Liver (tissue), 9 donors: ENCODE measurements around the gene DDX39B. TPM values are rescaled to one million over a fixed set of nuclear protein-coding genes. Genes with fewer than 3 reads are reported as not detected.
"Not testable (repeated sequence)": the region's sequence is repeated elsewhere in the genome, so short reads cannot be mapped to it uniquely, and the experiment has no call there.

Experiments used
- DNase-seq: peaks from one replicate; pipeline ENCODE4 v3.0.0-alpha.2; 2017; ENCODE audit warnings: low spot score
- H3K27ac ChIP-seq, 2 donors: one replicate each; pipeline ENCODE4 v1.7.0; 2013; ENCODE audit warnings: inconsistent platforms in 2 of 2, low read length in 2 of 2, control low read depth in 1 of 2, low read depth in 1 of 2, mild to moderate bottlenecking in 1 of 2
- H3K27me3 ChIP-seq, 4 donors: one replicate each; pipeline versions ENCODE4 v1.6.1 to v1.7.0; 2013; ENCODE audit warnings: low read length in 3 of 4, inconsistent platforms in 1 of 4, mild to moderate bottlenecking in 1 of 4, moderate library complexity in 1 of 4; ENCODE audit not compliant: control insufficient read depth in 4 of 4, insufficient read depth in 4 of 4
- H3K36me3 ChIP-seq, 4 donors: one replicate each; pipeline versions ENCODE4 v1.6.1 to v1.7.0; 2013; ENCODE audit warnings: low read length in 3 of 4, mild to moderate bottlenecking in 3 of 4, low read depth in 1 of 4, moderate library complexity in 1 of 4; ENCODE audit not compliant: control insufficient read depth in 4 of 4, insufficient read depth in 3 of 4
- H3K4me1 ChIP-seq, 4 donors: one replicate each; pipeline versions ENCODE4 v1.6.1 to v1.7.0; 2013; ENCODE audit warnings: low read length in 3 of 4, mild to moderate bottlenecking in 3 of 4, moderate library complexity in 1 of 4; ENCODE audit not compliant: control insufficient read depth in 4 of 4, insufficient read depth in 4 of 4
- H3K4me3 ChIP-seq, 3 donors: one replicate each; pipeline versions ENCODE4 v1.6.1 to v1.7.0; 2013; ENCODE audit warnings: low read length in 3 of 3, control low read depth in 1 of 3, low read depth in 1 of 3, mild to moderate bottlenecking in 1 of 3
- H3K9ac ChIP-seq, 2 donors: one replicate each; pipeline ENCODE4 v1.7.0; 2013; ENCODE audit warnings: low read length in 2 of 2, mild to moderate bottlenecking in 2 of 2, moderate library complexity in 2 of 2, control low read depth in 1 of 2, low read depth in 1 of 2
- H3K9me3 ChIP-seq, 4 donors: one replicate each; pipeline versions ENCODE4 v1.6.1 to v1.7.0; 2013; ENCODE audit warnings: low read length in 3 of 4; ENCODE audit not compliant: control insufficient read depth in 4 of 4
- CTCF ChIP-seq: fragments of 150-350 bp; IDR thresholded peaks from 2 replicates; pipeline ENCODE4 v1.5.1; 2017; ENCODE audit warnings: improper control_type of control experiment, low read depth, low read length; ENCODE audit not compliant: missing input control
- FOXA1 ChIP-seq: IDR thresholded peaks from 2 replicates; pipeline ENCODE4 v1.6.1; 2016; ENCODE audit warnings: antibody characterized with exemption
- GABPA ChIP-seq, 2 donors: IDR thresholded peaks in 1 of 2; conservative IDR thresholded peaks in 1 of 2; 2 replicates each; pipeline ENCODE4 v1.6.1; 2016; ENCODE audit warnings: antibody characterized with exemption in 2 of 2, mild to moderate bottlenecking in 1 of 2, moderate library complexity in 1 of 2
- HNF4A ChIP-seq, 2 donors: conservative IDR thresholded peaks; 2 replicates each; pipeline ENCODE4 v1.6.1; 2016; ENCODE audit warnings: antibody characterized with exemption in 2 of 2, mild to moderate bottlenecking in 2 of 2
- HNF4G ChIP-seq: IDR thresholded peaks from 2 replicates; pipeline ENCODE4 v1.6.1; 2016; ENCODE audit warnings: antibody characterized with exemption
- JUND ChIP-seq, 2 donors: IDR thresholded peaks; 2 replicates each; pipeline ENCODE4 v1.6.1; 2016; ENCODE audit warnings: antibody characterized with exemption in 2 of 2
- MAX ChIP-seq: IDR thresholded peaks from 2 replicates; pipeline ENCODE4 v1.6.1; 2016; ENCODE audit warnings: antibody characterized with exemption
- NR2F2 ChIP-seq: IDR thresholded peaks from 2 replicates; pipeline ENCODE4 v1.6.1; 2016; ENCODE audit warnings: antibody characterized with exemption
- RAD21 ChIP-seq, 2 donors: IDR thresholded peaks; 2 replicates each; pipeline ENCODE4 v1.6.1; 2016; ENCODE audit warnings: antibody characterized with exemption in 2 of 2, mild to moderate bottlenecking in 2 of 2
- REST ChIP-seq: IDR thresholded peaks from 2 replicates; pipeline ENCODE4 v1.6.1; 2016; ENCODE audit warnings: antibody characterized with exemption, mild to moderate bottlenecking
- RXRA ChIP-seq, 2 donors: IDR thresholded peaks; 2 replicates each; pipeline ENCODE4 v1.6.1; 2017 to 2018; ENCODE audit warnings: antibody characterized with exemption in 2 of 2, mild to moderate bottlenecking in 1 of 2
- SP1 ChIP-seq: IDR thresholded peaks from 2 replicates; pipeline ENCODE4 v1.6.1; 2018; ENCODE audit warnings: antibody characterized with exemption, mild to moderate bottlenecking
- TAF1 ChIP-seq: conservative IDR thresholded peaks from 2 replicates; pipeline ENCODE4 v1.6.1; 2016; ENCODE audit warnings: antibody characterized with exemption, mild to moderate bottlenecking
- YY1 ChIP-seq: IDR thresholded peaks from 2 replicates; pipeline ENCODE4 v1.6.1; 2016; ENCODE audit warnings: antibody characterized with exemption, mild to moderate bottlenecking
- ZBTB33 ChIP-seq: IDR thresholded peaks from 2 replicates; pipeline ENCODE4 v1.6.1; 2016; ENCODE audit warnings: antibody characterized with exemption
- WGBS: extraction: QIAGEN DNeasy Blood & Tissue Kit; methylation state at CpG from one replicate; pipeline ENCODE4 v1.1.7; 2013; 5-methylcytosine and 5-hydroxymethylcytosine counted together
- polyA plus RNA-seq, 2 donors: library from polyadenylated mRNA; stranded (reverse) in 1 of 2; unstranded in 1 of 2; fragments of 200-250 nt in 1 of 2; fragments of >200 nt in 1 of 2; fragmentation: Nextera tagmentation in 1 of 2; extraction: Ambion mirVana in 1 of 2; gene quantifications; one replicate each; pipeline versions ENCODE4 v1.2.1 to v1.2.3, GENCODE V29; 2013 to 2015
- total RNA-seq, 2 donors: library from RNA; depleted of rRNA; stranded (reverse); fragments of >200 nt; gene quantifications; one replicate each; pipeline ENCODE4 v1.2.3, GENCODE V29; 2014
- donor health status: healthy.
- donor health status: healthy.
- donor health status: healthy.
- donor health status: healthy.
- donor health status: healthy.

The DDX39B gene
- total and polyA plus RNA-seq, 4 donors: 75.0 to 254 (median 135) TPM

- no peak overlapping the region for H3K27ac ChIP-seq
- no peak for DNase-seq
- H3K9ac ChIP-seq: no peak overlapping the region
- no peaks in the 10 kb centered on the region for H3K27me3 ChIP-seq
- no peaks in the 10 kb centered on the region for H3K9me3 ChIP-seq
- no peak overlapping the region for H3K4me3 ChIP-seq
- peaks cover 0 to 3% (median 1%) of the 10 kb centered on the region in 4 donors for H3K4me1 ChIP-seq
- TF ChIP-seq SP1: no peak
- no peak for TF ChIP-seq YY1
- no peak for TF ChIP-seq HNF4G
- TF ChIP-seq RXRA (IDR thresholded peaks at IDR 0.05): no peak
- TF ChIP-seq ZBTB33: no peak
- no peak for TF ChIP-seq NR2F2
- TF ChIP-seq HNF4A (conservative IDR thresholded peaks at IDR 0.05): no peak
- no peak for TF ChIP-seq REST
- TF ChIP-seq RAD21 (IDR thresholded peaks at IDR 0.05): no peak
- TF ChIP-seq MAX: no peak
- 61% methylated on average over 16 of the region's 16 CpGs for WGBS
- H3K36me3 ChIP-seq: no peaks in the 10 kb centered on the region
Observed at GRCh38 chr6:31490115-31490873, 51.5 kb downstream of the DDX39B start.

- Histone ChIP-seq H3K27me3 (no peaks in the 10 kb centered on the region), H3K27ac (no peak overlapping the region), H3K9me3 (no peaks in the 10 kb centered on the region), H3K4me3 (no peak overlapping the region), H3K4me1 (peaks cover 0 to under 1% (median 0%) of the 10 kb centered on the region in 4 donors), H3K9ac (no peak overlapping the region), H3K36me3 (no peaks in the 10 kb centered on the region)
- DNase-seq: no peak
- TF ChIP-seq CTCF: no peak
- TF ChIP-seq REST: no peak
- no peak for TF ChIP-seq FOXA1
- no peak for TF ChIP-seq GABPA (IDR thresholded peaks at IDR 0.05 in 1 of 2, conservative IDR thresholded peaks at IDR 0.05 in 1 of 2)
- no peak for TF ChIP-seq JUND (IDR thresholded peaks at IDR 0.05)
- no peak for TF ChIP-seq TAF1
- whole genome bisulfite sequencing: 55% methylated on average over 4 of the region's 4 CpGs
Observed at GRCh38 chr6:31489086-31489485, 52.7 kb downstream of the DDX39B start.

GRCh38 chr6:31487674-31488073, 54.1 kb downstream of the DDX39B start:
- H3K27me3 ChIP-seq, H3K9ac ChIP-seq, DNase-seq, H3K36me3 ChIP-seq, H3K9me3 ChIP-seq, H3K4me3 ChIP-seq, H3K27ac ChIP-seq, H3K4me1 ChIP-seq: not testable (repeated sequence)
- WGBS: 80% methylated on average over 6 of the region's 6 CpGs
